Memory B cell (primary cell): ENCODE results near the gene ISG20.
"Not testable (repeated sequence)": the region's sequence is repeated elsewhere in the genome, so short reads cannot be mapped to it uniquely, and the experiment has no call there.

Experiments used
- ATAC-seq: fragments of 150-1000 bp; cut with Tn5 transposase; 2 replicates; pipeline ENCODE4 v1.10.0; 2021; ENCODE audit warnings: low read depth, mild to moderate bottlenecking, moderate library complexity
- DNase-seq, 2 donors: peaks; one replicate each; pipeline ENCODE4 v3.0.0; 2022; ENCODE audit warnings: low spot score in 2 of 2
- H3K27ac Mint-ChIP-seq: one replicate; pipeline ENCODE4 v1.8.0; 2022; ENCODE audit warnings: mild to moderate bottlenecking, moderate library complexity, mixed read lengths
- H3K27me3 Mint-ChIP-seq: one replicate; pipeline ENCODE4 v1.8.0; 2022; ENCODE audit warnings: mixed read lengths
- H3K36me3 Mint-ChIP-seq: one replicate; pipeline ENCODE4 v1.8.0; 2022; ENCODE audit warnings: mild to moderate bottlenecking, mixed read lengths
- H3K4me1 Mint-ChIP-seq: one replicate; pipeline ENCODE4 v1.8.0; 2022; ENCODE audit warnings: mixed read lengths
- H3K4me3 Mint-ChIP-seq: one replicate; pipeline ENCODE4 v1.8.0; 2022; ENCODE audit warnings: mild to moderate bottlenecking, moderate library complexity, mixed read lengths
- H3K9me3 Mint-ChIP-seq: one replicate; pipeline ENCODE4 v1.8.0; 2022; ENCODE audit warnings: mixed read lengths

The ISG20 gene

GRCh38 chr15:88624156-88624970 lies 14.5 kb upstream of the ISG20 start:
- Mint-ChIP-seq H3K9me3 (no peaks in the 10 kb centered on the region), H3K36me3 (peaks cover 14% of the 10 kb centered on the region), H3K4me3 (peak overlapping the region; percentile 50), H3K27ac (peak overlapping the region; percentile 71), H3K27me3 (peaks cover 3% of the 10 kb centered on the region), H3K4me1 (peaks cover 45% of the 10 kb centered on the region)
- ATAC-seq (peak; percentile 28), DNase-seq (peak; percentile 59 to 67)

- H3K36me3 Mint-ChIP-seq: peaks cover 21% of the 10 kb centered on the region
- H3K4me1 Mint-ChIP-seq: peaks cover 51% of the 10 kb centered on the region
- DNase-seq: peak in 1 of 2 donors; percentile 7
- H3K27me3 Mint-ChIP-seq: no peaks in the 10 kb centered on the region
- ATAC-seq: no peak
- H3K9me3 Mint-ChIP-seq: no peaks in the 10 kb centered on the region
- H3K4me3 Mint-ChIP-seq: no peak overlapping the region
- H3K27ac Mint-ChIP-seq: peak overlapping the region; percentile 71
Observed at GRCh38 chr15:88624971-88625490, 13.8 kb upstream of the ISG20 start.

GRCh38 chr15:88625943-88626741 lies 12.7 kb upstream of the ISG20 start:
- Mint-ChIP-seq H3K4me3 (no peak overlapping the region), H3K36me3 (peaks cover 26% of the 10 kb centered on the region), H3K27me3 (no peaks in the 10 kb centered on the region), H3K4me1 (peaks cover 58% of the 10 kb centered on the region), H3K27ac (no peak overlapping the region), H3K9me3 (no peaks in the 10 kb centered on the region)
- no peak for ATAC-seq
- DNase-seq: no peak

GRCh38 chr15:88627463-88627862 lies 11.4 kb upstream of the ISG20 start:
- ATAC-seq: peak; percentile 93

GRCh38 chr15:88628018-88628654 lies 10.7 kb upstream of the ISG20 start:
- Mint-ChIP-seq H3K27ac (peak overlapping the region; percentile 82), H3K4me1 (peaks cover 51% of the 10 kb centered on the region), H3K27me3 (no peaks in the 10 kb centered on the region), H3K9me3 (no peaks in the 10 kb centered on the region), H3K36me3 (peaks cover 32% of the 10 kb centered on the region), H3K4me3 (peak overlapping the region; percentile 35)
- ATAC-seq (no peak), DNase-seq (no peak)

More at GRCh38 chr15:88627463-88627862, 11.4 kb upstream of the ISG20 start:
- Mint-ChIP-seq H3K4me3 (peak overlapping the region; percentile 35), H3K27ac (peak overlapping the region; percentile 82), H3K4me1 (peaks cover 51% of the 10 kb centered on the region), H3K36me3 (peaks cover 29% of the 10 kb centered on the region), H3K27me3 (no peaks in the 10 kb centered on the region), H3K9me3 (no peaks in the 10 kb centered on the region)
- DNase-seq: peak in 1 of 2 donors; percentile 51

GRCh38 chr15:88629071-88629470 lies 9.7 kb upstream of the ISG20 start:
- DNase-seq (no peak), ATAC-seq (no peak)
- no peak overlapping the region for H3K4me3 Mint-ChIP-seq
- H3K27me3 Mint-ChIP-seq: no peaks in the 10 kb centered on the region
- H3K4me1 Mint-ChIP-seq: peaks cover 44% of the 10 kb centered on the region
- peaks cover 35% of the 10 kb centered on the region for H3K36me3 Mint-ChIP-seq
- no peaks in the 10 kb centered on the region for H3K9me3 Mint-ChIP-seq
- H3K27ac Mint-ChIP-seq: peak overlapping the region; percentile 79

- H3K27ac Mint-ChIP-seq: peak overlapping the region; percentile 79
- ATAC-seq: no peak
- DNase-seq: no peak
- peaks cover 35% of the 10 kb centered on the region for H3K36me3 Mint-ChIP-seq
- H3K4me3 Mint-ChIP-seq: peak overlapping the region; percentile 41
- H3K4me1 Mint-ChIP-seq: peaks cover 42% of the 10 kb centered on the region
- no peaks in the 10 kb centered on the region for H3K9me3 Mint-ChIP-seq
- H3K27me3 Mint-ChIP-seq: no peaks in the 10 kb centered on the region
Observed at GRCh38 chr15:88630141-88630721, 8.6 kb upstream of the ISG20 start.

- Mint-ChIP-seq H3K4me3 (no peak overlapping the region), H3K27ac (peak overlapping the region; percentile 79), H3K9me3 (no peaks in the 10 kb centered on the region), H3K27me3 (no peaks in the 10 kb centered on the region), H3K4me1 (peaks cover 45% of the 10 kb centered on the region), H3K36me3 (peaks cover 35% of the 10 kb centered on the region)
- no peak for ATAC-seq
- no peak for DNase-seq
Observed at GRCh38 chr15:88630798-88631463, 7.9 kb upstream of the ISG20 start.

GRCh38 chr15:88631464-88632028 lies 7.3 kb upstream of the ISG20 start:
- Mint-ChIP-seq H3K27me3 (no peaks in the 10 kb centered on the region), H3K27ac (peak overlapping the region; percentile 24), H3K36me3 (peaks cover 32% of the 10 kb centered on the region), H3K9me3 (no peaks in the 10 kb centered on the region), H3K4me1 (peaks cover 50% of the 10 kb centered on the region), H3K4me3 (no peak overlapping the region)
- DNase-seq (no peak), ATAC-seq (no peak)

GRCh38 chr15:88632797-88633196 lies 6.0 kb upstream of the ISG20 start:
- DNase-seq, ATAC-seq, H3K9me3 Mint-ChIP-seq, H3K4me3 Mint-ChIP-seq, H3K27me3 Mint-ChIP-seq: not testable (repeated sequence)
- Mint-ChIP-seq H3K4me1 (peaks cover 54% of the 10 kb centered on the region), H3K36me3 (peaks cover 29% of the 10 kb centered on the region), H3K27ac (peak overlapping the region; percentile 79)

GRCh38 chr15:88634449-88634848 lies 4.4 kb upstream of the ISG20 start:
- Mint-ChIP-seq H3K36me3 (peaks cover 25% of the 10 kb centered on the region), H3K4me1 (peaks cover 50% of the 10 kb centered on the region), H3K27ac (peak overlapping the region; percentile 93), H3K27me3 (no peaks in the 10 kb centered on the region), H3K4me3 (no peak overlapping the region), H3K9me3 (no peaks in the 10 kb centered on the region)
- DNase-seq (no peak), ATAC-seq (no peak)

GRCh38 chr15:88635318-88635717 lies 3.5 kb upstream of the ISG20 start:
- Mint-ChIP-seq H3K27me3 (no peaks in the 10 kb centered on the region), H3K27ac (peak overlapping the region; percentile 93), H3K4me1 (peaks cover 49% of the 10 kb centered on the region), H3K9me3 (no peaks in the 10 kb centered on the region), H3K36me3 (peaks cover 21% of the 10 kb centered on the region), H3K4me3 (peak overlapping the region; percentile 63)
- ATAC-seq (peak; percentile 23), DNase-seq (no peak)

GRCh38 chr15:88636050-88636449 lies 2.8 kb upstream of the ISG20 start:
- H3K36me3 Mint-ChIP-seq: peaks cover 19% of the 10 kb centered on the region
- H3K9me3 Mint-ChIP-seq: no peaks in the 10 kb centered on the region
- H3K27me3 Mint-ChIP-seq: no peaks in the 10 kb centered on the region
- H3K4me1 Mint-ChIP-seq: peaks cover 46% of the 10 kb centered on the region
- H3K4me3 Mint-ChIP-seq: peak overlapping the region; percentile 93
- DNase-seq (no peak), ATAC-seq (no peak)
- H3K27ac Mint-ChIP-seq: peak overlapping the region; percentile 97
